Keratinocyte (primary cell): ENCODE results near the gene FYTTD1. TPM values are rescaled to one million over a fixed set of nuclear protein-coding genes. Genes with fewer than 3 reads are reported as not detected.
"Not testable (repeated sequence)": the region's sequence is repeated elsewhere in the genome, so short reads cannot be mapped to it uniquely, and the experiment has no call there.

Source experiments
- DNase-seq: peaks from one replicate; pipeline ENCODE4 v3.0.0-alpha.2; 2011; ENCODE audit warnings: low read depth, missing footprints, low spot score
- FAIRE-seq: peaks from 2 replicates; lab custom pipeline; 2011; peaks lifted over from hg19 to GRCh38; lab: Jason Lieb, UNC
- H2AFZ ChIP-seq: 2 replicates; pipeline ENCODE4 v1.6.0; 2012; ENCODE audit warnings: low read length, control low read depth, inconsistent platforms; ENCODE audit not compliant: control insufficient read depth
- H3K27ac ChIP-seq: 2 replicates; pipeline ENCODE4 v1.5.1; 2011; ENCODE audit warnings: low read length; ENCODE audit not compliant: control insufficient read depth, insufficient read depth
- H3K27me3 ChIP-seq: 3 replicates; pipeline ENCODE4 v1.6.0; 2011; ENCODE audit warnings: low read length; ENCODE audit not compliant: control insufficient read depth, insufficient read depth; ENCODE audit errors: extremely low read depth
- H3K36me3 ChIP-seq, 2 experiments: 2 replicates in 1 of 2; 3 replicates in 1 of 2; pipeline ENCODE4 v1.5.1; 2011; ENCODE audit warnings: low read length in 2 of 2, mild to moderate bottlenecking in 1 of 2; ENCODE audit not compliant: control insufficient read depth in 2 of 2, insufficient read depth in 2 of 2; ENCODE audit errors: extremely low read depth in 1 of 2
- H3K4me1 ChIP-seq: 3 replicates; pipeline ENCODE4 v1.5.1; 2011; ENCODE audit warnings: low read length; ENCODE audit not compliant: control insufficient read depth, insufficient read depth; ENCODE audit errors: extremely low read depth
- H3K4me2 ChIP-seq: 3 replicates; pipeline ENCODE4 v1.6.0; 2011; ENCODE audit warnings: low read depth, low read length; ENCODE audit not compliant: control insufficient read depth, insufficient read depth; ENCODE audit errors: extremely low read depth
- H3K4me3 ChIP-seq, 3 experiments: fragments of 200-600 bp in 1 of 3; sonication (generic) in 1 of 3; 2 replicates in 2 of 3; 3 replicates in 1 of 3; pipeline ENCODE4 v1.5.1; 2011 to 2016; ENCODE audit warnings: low read length in 3 of 3, mild to moderate bottlenecking in 3 of 3, control low read depth in 2 of 3, inconsistent platforms in 1 of 3, low read depth in 1 of 3, mixed read lengths in 1 of 3, mixed run types in 1 of 3, moderate library complexity in 1 of 3; ENCODE audit not compliant: control insufficient read depth in 2 of 3, insufficient read depth in 2 of 3; ENCODE audit errors: extremely low read depth in 1 of 3
- H3K79me2 ChIP-seq: 2 replicates; pipeline ENCODE4 v1.6.0; 2012; ENCODE audit warnings: low read length; ENCODE audit not compliant: control insufficient read depth, insufficient read depth
- H3K9ac ChIP-seq: 3 replicates; pipeline ENCODE4 v1.6.0; 2011; ENCODE audit warnings: low read length; ENCODE audit not compliant: control insufficient read depth, insufficient read depth; ENCODE audit errors: extremely low read depth
- H3K9me1 ChIP-seq: 3 replicates; pipeline ENCODE4 v1.6.0; 2011; ENCODE audit warnings: low read length; ENCODE audit not compliant: control insufficient read depth, insufficient read depth; ENCODE audit errors: extremely low read depth
- H3K9me3 ChIP-seq: 2 replicates; pipeline ENCODE4 v1.5.1; 2012; ENCODE audit warnings: low read depth, low read length; ENCODE audit not compliant: control insufficient read depth
- H4K20me1 ChIP-seq: 3 replicates; pipeline ENCODE4 v1.6.0; 2011; ENCODE audit warnings: low read length; ENCODE audit not compliant: control insufficient read depth, insufficient read depth; ENCODE audit errors: extremely low read depth
- CTCF ChIP-seq, 3 experiments: IDR thresholded peaks in 1 of 3; conservative IDR thresholded peaks in 1 of 3; optimal IDR thresholded peaks in 1 of 3; 2 replicates in 2 of 3; 3 replicates in 1 of 3; pipeline versions ENCODE3 to v1.5.1; 2011; ENCODE audit warnings: low read length in 3 of 3, mild to moderate bottlenecking in 3 of 3, moderate library complexity in 2 of 3, control low read depth in 1 of 3, inconsistent platforms in 1 of 3; ENCODE audit not compliant: insufficient read depth in 2 of 3; ENCODE audit errors: extremely low read depth in 1 of 3
- EZH2 ChIP-seq: IDR thresholded peaks from one replicate; pipeline ENCODE4 v1.6.1; 2012; ENCODE audit warnings: inconsistent platforms, mild to moderate bottlenecking, low read length, moderate library complexity
- dilution Hi-C: fragments of 300-500 bp; cut with MboI; formaldehyde crosslinking; loops from one replicate; pipeline ENCODE4 v1.7.0; 2020; ENCODE audit warnings: low sequenced_read_pairs; ENCODE audit not compliant: extremely low pct_ligation_motif_present
- polyA plus RNA-seq, 5 experiments: library from polyadenylated mRNA; depleted of rRNA in 3 of 5; stranded (reverse) in 3 of 5; stranded (forward) in 1 of 5; unstranded in 1 of 5; fragments of >200 nt; gene quantifications; 1 replicate in 1 of 5; 2 replicates in 3 of 5; 3 replicates in 1 of 5; pipeline versions ENCODE4 v1.2.1 to v1.2.3, GENCODE V29; 2011 to 2012; ENCODE audit warnings: missing spikeins in 2 of 5, low read depth in 1 of 5, low replicate concordance in 1 of 5

The FYTTD1 gene
- polyA plus RNA-seq, 1 donor (not counting 4 experiments of a cell fraction or from before 2014, with no cell fraction given), result 48.0 TPM

- Histone ChIP-seq H3K9me1 (no peaks in the 10 kb centered on the region), H3K9me3 (no peaks in the 10 kb centered on the region), H2AFZ (no peak overlapping the region), H3K4me2 (no peak overlapping the region), H3K27ac (no peak overlapping the region), H3K27me3 (no peaks in the 10 kb centered on the region), H3K79me2 (peaks cover 7% of the 10 kb centered on the region), H4K20me1 (no peaks in the 10 kb centered on the region), H3K4me1 (peaks cover 18% of the 10 kb centered on the region), H3K4me3 (no peak overlapping the region), H3K36me3 (peaks cover under 1 to 14% of the 10 kb centered on the region in 2 experiments), H3K9ac (no peak overlapping the region)
- no peak for DNase-seq
- no peak for FAIRE-seq
- TF ChIP-seq CTCF (optimal IDR thresholded peaks at IDR 0.05 in 1 of 3, IDR thresholded peaks at IDR 0.05 in 1 of 3, conservative IDR thresholded peaks at IDR 0.05 in 1 of 3; ENCODE audit: extremely low read depth in 1 of 3, insufficient read depth in 2 of 3, low read length in 3 of 3) (no peak), EZH2 (no peak)
- dilution Hi-C loops, result no loop called here
These were observed 40.5 kb upstream of the FYTTD1 start for GRCh38 chr3:197709135-197709534.

GRCh38 chr3:197710965-197711364 is 38.7 kb upstream of the FYTTD1 start:
- H3K27ac ChIP-seq, H3K9me1 ChIP-seq, dilution Hi-C loops, H2AFZ ChIP-seq, H3K9me3 ChIP-seq, H3K4me3 ChIP-seq, H3K36me3 ChIP-seq, FAIRE-seq, H3K9ac ChIP-seq, H3K27me3 ChIP-seq, H3K4me2 ChIP-seq, DNase-seq, H4K20me1 ChIP-seq: not testable (repeated sequence)
- Histone ChIP-seq H3K4me1 (peaks cover 18% of the 10 kb centered on the region), H3K79me2 (peaks cover 15% of the 10 kb centered on the region)
